ENCODE measurements around the gene WWOX.

DNA sequence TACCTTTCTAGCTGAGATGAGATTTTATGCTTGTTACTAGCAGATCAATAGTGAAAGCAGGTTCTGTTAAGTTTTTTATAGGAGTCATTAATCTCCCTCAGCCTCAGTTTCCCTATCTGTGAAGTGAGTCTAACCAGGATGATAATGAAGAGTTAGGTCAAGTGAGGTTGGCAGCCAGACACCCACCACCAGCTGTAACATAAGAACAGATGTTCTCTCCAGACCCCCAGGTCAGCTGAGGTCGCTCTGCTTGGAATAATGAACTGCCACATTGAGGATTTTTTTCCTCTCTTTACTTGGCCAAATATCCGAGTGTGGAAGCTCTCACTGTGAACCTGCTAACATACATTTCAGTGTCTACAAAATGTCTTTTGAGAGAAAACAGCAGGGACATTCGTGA lies 389.6 kb downstream of the WWOX start:
- TF ChIP-seq ZNF274 (IDR thresholded peaks at IDR 0.05; ENCODE audit: low read depth, low read length) (no peak), SUZ12 (IDR thresholded peaks at IDR 0.05; ENCODE audit: extremely low read depth, insufficient read depth, insufficient read length) (no peak), YY1 (IDR thresholded peaks at IDR 0.05; ENCODE audit: insufficient read depth, insufficient read length) (no peak)

Measured in NT2/D1 (cell line).